Measurements from ENCODE around the gene CFAP107.
"Not testable (repeated sequence)": the region's sequence is repeated elsewhere in the genome, so short reads cannot be mapped to it uniquely, and the experiment has no call there.

CFAP107 gene

DNA sequence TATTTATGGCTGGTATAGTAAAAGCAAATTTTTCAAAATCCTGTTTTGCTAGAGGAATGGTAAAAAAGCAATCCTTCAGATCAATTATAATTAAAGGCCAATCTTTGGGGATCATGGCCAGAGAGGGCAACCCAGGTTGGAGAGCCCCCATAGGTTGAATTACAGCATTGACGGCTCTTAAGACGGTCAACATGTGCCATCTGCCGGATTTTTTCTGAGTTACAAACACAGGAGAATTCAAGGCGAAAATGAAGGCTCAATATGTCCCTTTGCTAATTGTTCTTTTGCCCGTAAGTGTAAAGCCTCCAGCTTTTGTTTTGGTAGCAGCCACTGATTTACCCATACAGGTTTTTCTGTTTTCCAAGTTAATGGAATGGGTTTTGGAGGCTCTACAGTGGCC lies 35.5 kb downstream of the CFAP107 start:
- DNase-seq: not testable (repeated sequence)

- DNase-seq: not testable (repeated sequence)
These were observed 37.8 kb downstream of the CFAP107 start for GRCh38 chr1:12783783-12784182.

DNA sequence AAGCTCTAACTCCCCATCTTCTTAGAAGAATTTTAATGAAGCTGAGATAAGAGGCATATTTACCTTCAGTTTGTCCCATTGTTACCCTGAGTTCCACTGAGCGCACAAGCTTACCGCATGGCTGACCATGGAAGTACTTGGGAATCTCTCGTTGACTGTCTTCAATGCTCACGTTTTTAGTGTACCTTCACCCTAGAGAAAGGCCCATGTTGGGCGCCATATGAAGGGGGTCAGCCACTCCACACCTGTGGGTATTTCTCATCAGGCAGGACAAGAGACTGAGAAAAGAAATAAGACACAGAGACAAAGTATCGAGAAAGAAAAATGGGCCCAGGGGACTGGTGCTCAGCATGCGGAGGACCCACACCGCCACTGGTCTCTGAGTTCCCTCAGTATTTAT lies 38.7 kb downstream of the CFAP107 start:
- DNase-seq: not testable (repeated sequence)

GRCh38 chr1:12791097-12791496 lies 45.1 kb downstream of the CFAP107 start, which contains the start of gene PRAMEF1:
Gene PRAMEF1 (plus strand): TSS chr1:12791397. CDS start chr1:12793228, 1,831 bp downstream.
- DNase-seq: not testable (repeated sequence)

DNA sequence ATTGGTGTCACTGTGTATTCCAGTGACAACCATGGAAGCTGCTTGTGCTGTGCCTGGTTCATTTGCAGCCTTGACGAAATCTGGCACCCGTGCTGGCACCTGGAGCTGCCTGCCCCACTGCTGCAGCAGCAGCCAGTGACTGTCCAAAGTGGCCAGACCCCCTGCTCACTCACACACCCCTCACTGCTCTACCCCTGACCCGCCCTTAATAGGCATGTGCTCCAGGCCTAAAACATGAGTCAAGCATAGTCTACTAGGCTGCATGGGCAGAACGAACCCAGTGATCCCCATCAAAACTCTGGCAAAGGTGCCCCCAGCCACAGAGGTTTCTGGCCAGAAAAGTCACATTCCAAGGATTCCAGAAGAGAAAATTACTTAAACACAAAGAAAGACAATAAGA lies 52.9 kb downstream of the CFAP107 start:
- DNase-seq: no peak

DNA sequence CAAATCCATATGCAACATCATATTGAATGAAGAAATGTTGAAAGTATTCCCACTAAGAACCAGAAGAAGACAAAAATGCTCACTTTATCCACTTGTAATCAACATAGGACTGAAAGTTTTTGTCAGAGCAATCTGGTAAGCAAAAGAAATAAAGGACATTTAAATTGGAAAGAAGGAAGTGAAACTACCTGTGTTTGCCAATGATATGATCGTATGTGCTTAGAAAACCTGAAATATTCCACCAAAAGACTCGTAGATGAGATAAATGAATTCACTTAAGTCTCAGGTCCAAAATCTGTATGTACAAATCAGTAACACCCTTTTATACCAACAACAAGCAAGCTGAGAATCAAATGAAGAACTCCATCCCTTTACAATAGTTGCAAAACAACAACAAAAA lies 53.7 kb downstream of the CFAP107 start:
- no peak for DNase-seq

GRCh38 chr1:12809933-12810332 lies 63.9 kb downstream of the CFAP107 start:
- DNase-seq: no peak

DNA sequence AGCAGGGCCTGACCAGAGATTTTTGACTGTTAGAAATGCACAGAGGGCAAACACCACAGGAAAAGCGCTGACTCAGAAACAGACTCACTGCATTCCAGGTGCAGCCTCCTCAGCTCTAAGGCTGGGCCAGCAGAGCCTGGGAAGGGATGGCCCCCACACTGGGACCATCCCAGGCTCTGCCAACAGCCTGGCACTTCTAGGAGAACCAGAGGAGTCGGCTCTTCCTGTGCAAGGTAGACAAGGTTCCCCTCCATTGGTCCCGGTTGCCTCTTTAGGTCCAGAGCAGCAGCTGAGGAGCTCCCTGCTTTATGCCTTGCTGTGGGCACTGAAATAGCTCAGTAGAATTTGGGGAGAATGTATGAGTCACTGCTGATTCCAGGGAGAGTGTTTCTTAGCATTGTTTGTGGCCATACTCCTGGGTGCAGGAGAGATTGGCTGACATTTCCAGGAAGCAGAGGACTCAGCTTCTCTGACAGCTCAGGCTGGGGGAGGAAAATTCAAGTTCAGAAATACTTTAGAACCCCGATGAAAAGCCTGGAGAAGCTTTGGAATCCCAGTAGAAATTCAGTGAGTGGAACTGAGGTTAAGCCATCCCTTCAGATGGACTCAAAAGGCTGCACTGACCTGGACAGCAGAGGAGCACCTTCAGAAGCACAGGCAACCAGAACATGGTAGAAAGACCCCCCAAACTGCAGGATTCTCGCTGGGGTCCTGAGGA lies 64.8 kb downstream of the CFAP107 start:
- DNase-seq: no peak

DNA sequence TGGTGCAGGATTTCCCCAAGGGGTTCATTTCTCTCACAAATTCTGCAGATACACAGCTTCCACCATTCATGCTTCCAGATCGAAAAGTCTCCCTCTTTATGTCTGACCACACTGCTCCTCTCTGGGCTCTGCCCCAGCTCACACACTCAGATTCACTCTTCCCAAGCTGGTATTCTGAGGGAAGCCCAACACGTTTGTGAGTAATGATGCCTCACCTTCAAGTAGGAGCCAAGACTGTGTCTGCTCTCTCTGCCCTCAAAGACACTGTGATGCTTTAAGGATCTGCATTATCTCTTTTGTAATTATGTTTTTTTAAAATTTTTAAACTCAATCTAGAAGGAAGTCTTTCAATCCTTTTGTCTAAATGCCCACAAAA lies 65.4 kb downstream of the CFAP107 start:
- DNase-seq: no peak
